GM12878 (cell line): ENCODE measurements around the gene UFD1. TPM values are rescaled to one million over a fixed set of nuclear protein-coding genes. Genes with fewer than 3 reads are reported as not detected.

Experiments
- ATAC-seq: fragments of 200-7000 bp; cut with Tn5 transposase; 3 replicates; pipeline ENCODE4 v1.9.1; 2020; ENCODE audit warnings: mild to moderate bottlenecking, moderate library complexity
- BruUV-seq: library from RNA; stranded (reverse); fragments of 400-500 nt; replicated peaks from 2 replicates; lab custom pipeline; 2021; lab: Mats Ljungman, UMichigan
- CTCF ChIA-PET: fragments of 300-600 bp; sonication (Branson Sonifier 250); formaldehyde crosslinking; extraction: SDS; loops from one replicate; lab custom pipeline; 2021; ENCODE audit warnings: inconsistent platforms; lab: Yijun Ruan, JAX
- POLR2A ChIA-PET: fragments of 350-600 bp; formaldehyde crosslinking; extraction: SDS; loops from one replicate; lab custom pipeline; 2021; ENCODE audit warnings: inconsistent platforms; lab: Charles Lee
- RAD21 ChIA-PET: fragments of 300-600 bp; sonication (Branson Sonifier 250); formaldehyde crosslinking; loops from one replicate; lab custom pipeline; 2023; ENCODE audit warnings: antibody characterized with exemption; ENCODE audit not compliant: unreplicated experiment; lab: Charles Lee
- SMC1A ChIA-PET: fragments of 300-600 bp; sonication (Branson Sonifier 250); formaldehyde crosslinking; loops from one replicate; lab custom pipeline; 2023; ENCODE audit not compliant: unreplicated experiment, uncharacterized antibody; lab: Charles Lee
- DNase-seq: peaks from one replicate; pipeline ENCODE4 v3.0.0-alpha.2; 2011; ENCODE audit warnings: low read depth, low spot score
- FAIRE-seq: peaks from 3 replicates; lab custom pipeline; 2011; peaks lifted over from hg19 to GRCh38; lab: Jason Lieb, UNC
- H2AFZ ChIP-seq: 2 replicates; pipeline ENCODE4 v1.6.0; 2011; ENCODE audit warnings: low read depth, low read length, control low read depth; ENCODE audit not compliant: control insufficient read depth
- H3K27ac ChIP-seq: 2 replicates; pipeline ENCODE4 v1.5.1; 2011; ENCODE audit warnings: control low read depth; ENCODE audit not compliant: control insufficient read depth, insufficient read depth
- H3K27me3 ChIP-seq, 2 experiments: replicated peaks in 1 of 2; 2 replicates each; pipeline versions ENCODE4 v1.6.0 to v1.6.1; 2011; ENCODE audit warnings: low read length in 1 of 2; ENCODE audit not compliant: control insufficient read depth in 2 of 2, insufficient read depth in 2 of 2
- H3K36me3 ChIP-seq, 2 experiments: 2 replicates each; pipeline ENCODE4 v1.5.1; 2011; ENCODE audit warnings: low read length in 1 of 2; ENCODE audit not compliant: control insufficient read depth in 2 of 2, insufficient read depth in 2 of 2
- H3K4me1 ChIP-seq: 2 replicates; pipeline ENCODE4 v1.6.1; 2011; ENCODE audit warnings: mild to moderate bottlenecking, low read length, moderate library complexity, mixed read lengths; ENCODE audit not compliant: control insufficient read depth, insufficient read depth
- H3K4me2 ChIP-seq: 2 replicates; pipeline ENCODE4 v1.6.0; 2011; ENCODE audit warnings: control low read depth; ENCODE audit not compliant: control insufficient read depth, insufficient read depth
- H3K4me3 ChIP-seq: fragments of 200-600 bp; sonication (generic); 2 replicates; pipeline ENCODE4 v1.5.1; 2016
- H3K79me2 ChIP-seq: 2 replicates; pipeline ENCODE4 v1.6.0; 2011; ENCODE audit warnings: low read length; ENCODE audit not compliant: control insufficient read depth, insufficient read depth
- H3K9ac ChIP-seq: 2 replicates; pipeline ENCODE4 v1.8.0; 2011; ENCODE audit warnings: low read length, control low read depth, mixed read lengths; ENCODE audit not compliant: control insufficient read depth, insufficient read depth
- H3K9me3 ChIP-seq: replicated peaks from 3 replicates; pipeline ENCODE4 v1.5.1; 2011; ENCODE audit warnings: mild to moderate bottlenecking, low read length; ENCODE audit not compliant: control insufficient read depth, insufficient read depth
- H4K20me1 ChIP-seq: 2 replicates; pipeline ENCODE4 v1.6.0; 2011; ENCODE audit not compliant: control insufficient read depth, insufficient read depth
- FOS ChIP-seq: IDR thresholded peaks from 3 replicates; pipeline ENCODE4 v1.6.1; 2011; ENCODE audit warnings: borderline replicate concordance; ENCODE audit not compliant: insufficient read length; ENCODE audit errors: extremely low read depth
- HDGF ChIP-seq: fragments of 450-650 bp; IDR thresholded peaks from 2 replicates; pipeline ENCODE4 v1.6.1; 2016; ENCODE audit warnings: antibody characterized with exemption
- HSF1 ChIP-seq: fragments of 150-350 bp; IDR thresholded peaks from 2 replicates; pipeline ENCODE4 v1.6.1; 2014; ENCODE audit warnings: mild to moderate bottlenecking, low read depth, low read length
- LARP7 ChIP-seq: fragments of 450-650 bp; IDR thresholded peaks from 2 replicates; pipeline ENCODE4 v1.6.1; 2017; ENCODE audit warnings: mild to moderate bottlenecking
- WGBS: methylation state at CpG from one replicate; pipeline ENCODE4 v1.1.6; 2016; ENCODE audit warnings: low lambda C conversion rate; ENCODE audit not compliant: insufficient replicate concordance, insufficient coverage; ENCODE audit errors: missing lambda C conversion rate; 5-methylcytosine and 5-hydroxymethylcytosine counted together
- in situ Hi-C: fragments of 300-500 bp; cut with MboI; formaldehyde crosslinking; loops from 9 replicates; pipeline ENCODE4 v1.14.3; 2018; ENCODE audit warnings: mixed read lengths
- intact Hi-C: fragments of 100-400 bp; cut with micrococcal nuclease; formaldehyde crosslinking; loops from one replicate; pipeline ENCODE4 v1.14.2; 2022; ENCODE audit not compliant: unreplicated experiment
- polyA plus RNA-seq, 11 experiments: library from polyadenylated mRNA; depleted of rRNA in 4 of 11; unstranded in 6 of 11; stranded (reverse) in 5 of 11; fragments of >200 nt; fragmentation: Nextera tagmentation in 4 of 11; fragmentation: Illumina TruSeq in 1 of 11; extraction: Ambion mirVana in 4 of 11; extraction: Trizol in 1 of 11; gene quantifications; 1 replicate in 1 of 11; 2 replicates in 10 of 11; pipeline versions ENCODE4 v1.2.1 to v1.2.3, GENCODE V29; 2011 to 2016; ENCODE audit warnings: inconsistent platforms in 2 of 11, missing spikeins in 2 of 11, low read depth in 1 of 11
- total RNA-seq, 4 experiments: library from RNA; depleted of rRNA in 3 of 4; stranded (reverse); fragments of >200 nt in 3 of 4; fragmentation: Illumina TruSeq in 1 of 4; extraction: Trizol in 1 of 4; gene quantifications; 2 replicates each; pipeline versions ENCODE4 v1.2.1 to v1.2.3, GENCODE V29; 2013 to 2021
- TF ChIP-seq, protein P1 (sequence below): fragments of 450-650 bp; formaldehyde crosslinking; IDR thresholded peaks from 2 replicates; pipeline ENCODE4 v1.4.0; 2020; ENCODE audit warnings: mild to moderate bottlenecking, moderate library complexity

Gene UFD1
- total and polyA plus RNA-seq, 10 of the 15 experiments (the other 5 are each of a cell fraction or from before 2014, with no cell fraction given): 67.2 to 143 (median 117) TPM

DNA sequence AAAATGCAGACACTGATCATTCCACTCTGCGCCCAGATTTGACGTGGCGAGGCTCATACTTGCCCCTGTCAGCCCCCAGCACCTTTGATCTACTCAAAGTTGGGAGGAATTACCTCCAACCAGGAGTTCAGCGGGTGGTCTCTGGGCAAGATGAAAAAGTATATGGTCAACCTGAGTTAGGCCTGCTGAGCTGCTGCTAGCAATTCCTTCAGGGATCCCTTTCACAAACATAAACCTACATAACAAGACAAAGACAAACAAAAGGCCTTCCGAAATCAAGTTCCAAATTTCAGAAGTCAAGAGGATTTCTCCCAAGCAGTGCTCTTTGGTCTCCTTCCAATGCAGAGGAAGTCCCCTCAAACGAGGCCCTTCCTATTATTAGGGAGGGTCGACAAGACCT, 24.4 kb upstream of the UFD1 start (continued):
- TF ChIP-seq HSF1 (no peak), HDGF (no peak), LARP7 (no peak)
- TF ChIP-seq, all 136 proteins: peak for 0

GRCh38 chr22:19501897-19502447, 23.0 kb upstream of the UFD1 start:
- H3K36me3 ChIP-seq: peaks cover 11 to 22% of the 10 kb centered on the region in 2 experiments; a peak in 3 of 4 replicates
- no TSS peak for BruUV-seq
- ChIA-PET POLR2A (no interaction called here), RAD21 (no interaction called here), CTCF (interaction anchor here (0.9 to 2.2 kb wide), 2 partner anchors 18 to 128 kb away, joined by 4 to 9 read pairs; no protein-coding TSS in a partner anchor)
- no peak overlapping the region for H3K4me2 ChIP-seq
- no peak for ATAC-seq
- no peaks in the 10 kb centered on the region for H3K27me3 ChIP-seq
- in situ Hi-C loops: no loop called here
- 95% methylated on average over 3 of the region's 3 CpGs for WGBS
- TF ChIP-seq, protein P1, sequence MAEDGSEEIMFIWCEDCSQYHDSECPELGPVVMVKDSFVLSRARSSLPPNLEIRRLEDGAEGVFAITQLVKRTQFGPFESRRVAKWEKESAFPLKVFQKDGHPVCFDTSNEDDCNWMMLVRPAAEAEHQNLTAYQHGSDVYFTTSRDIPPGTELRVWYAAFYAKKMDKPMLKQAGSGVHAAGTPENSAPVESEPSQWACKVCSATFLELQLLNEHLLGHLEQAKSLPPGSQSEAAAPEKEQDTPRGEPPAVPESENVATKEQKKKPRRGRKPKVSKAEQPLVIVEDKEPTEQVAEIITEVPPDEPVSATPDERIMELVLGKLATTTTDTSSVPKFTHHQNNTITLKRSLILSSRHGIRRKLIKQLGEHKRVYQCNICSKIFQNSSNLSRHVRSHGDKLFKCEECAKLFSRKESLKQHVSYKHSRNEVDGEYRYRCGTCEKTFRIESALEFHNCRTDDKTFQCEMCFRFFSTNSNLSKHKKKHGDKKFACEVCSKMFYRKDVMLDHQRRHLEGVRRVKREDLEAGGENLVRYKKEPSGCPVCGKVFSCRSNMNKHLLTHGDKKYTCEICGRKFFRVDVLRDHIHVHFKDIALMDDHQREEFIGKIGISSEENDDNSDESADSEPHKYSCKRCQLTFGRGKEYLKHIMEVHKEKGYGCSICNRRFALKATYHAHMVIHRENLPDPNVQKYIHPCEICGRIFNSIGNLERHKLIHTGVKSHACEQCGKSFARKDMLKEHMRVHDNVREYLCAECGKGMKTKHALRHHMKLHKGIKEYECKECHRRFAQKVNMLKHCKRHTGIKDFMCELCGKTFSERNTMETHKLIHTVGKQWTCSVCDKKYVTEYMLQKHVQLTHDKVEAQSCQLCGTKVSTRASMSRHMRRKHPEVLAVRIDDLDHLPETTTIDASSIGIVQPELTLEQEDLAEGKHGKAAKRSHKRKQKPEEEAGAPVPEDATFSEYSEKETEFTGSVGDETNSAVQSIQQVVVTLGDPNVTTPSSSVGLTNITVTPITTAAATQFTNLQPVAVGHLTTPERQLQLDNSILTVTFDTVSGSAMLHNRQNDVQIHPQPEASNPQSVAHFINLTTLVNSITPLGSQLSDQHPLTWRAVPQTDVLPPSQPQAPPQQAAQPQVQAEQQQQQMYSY (CRISPR knock-in tag): no peak
- TF ChIP-seq FOS: no peak
- TF ChIP-seq, all 136 proteins: peak for 0
- no peak overlapping the region for H3K9ac ChIP-seq
- SMC1A ChIA-PET: interaction anchor here (1.2 to 1.6 kb wide), 2 partner anchors 22 to 66 kb away, joined by 3 to 4 read pairs; partner anchors contain the start of gene CDC45
- H3K9me3 ChIP-seq: no peaks in the 10 kb centered on the region
- no peaks in the 10 kb centered on the region for H3K4me1 ChIP-seq
- H4K20me1 ChIP-seq: no peaks in the 10 kb centered on the region
- DNase-seq (no peak), FAIRE-seq (no peak)
- no peak overlapping the region for H3K4me3 ChIP-seq
- no peaks in the 10 kb centered on the region for H3K79me2 ChIP-seq
- no peak overlapping the region for H2AFZ ChIP-seq
- H3K27ac ChIP-seq: no peak overlapping the region
- intact Hi-C loops: no loop called here
